Glutamatergic neuron (in vitro differentiated cells): ENCODE results near the gene DENND5B. TPM values are rescaled to one million over a fixed set of nuclear protein-coding genes. Genes with fewer than 3 reads are reported as not detected.

ENCODE experiments used
- DNase-seq: peaks from one replicate; pipeline ENCODE4 v3.0.0; 2022
- H3K27ac Mint-ChIP-seq: one replicate; pipeline ENCODE4 v1.8.0; 2020; ENCODE audit warnings: mild to moderate bottlenecking, mixed read lengths, inconsistent platforms; ENCODE audit not compliant: unreplicated experiment
- H3K27me3 Mint-ChIP-seq: one replicate; pipeline ENCODE4 v1.8.0; 2020; ENCODE audit warnings: mild to moderate bottlenecking, moderate library complexity, mixed read lengths, inconsistent platforms; ENCODE audit not compliant: unreplicated experiment
- H3K36me3 Mint-ChIP-seq: one replicate; pipeline ENCODE4 v1.8.0; 2020; ENCODE audit warnings: mild to moderate bottlenecking, mixed read lengths, inconsistent platforms; ENCODE audit not compliant: unreplicated experiment
- H3K4me1 Mint-ChIP-seq: one replicate; pipeline ENCODE4 v1.8.0; 2020; ENCODE audit warnings: mild to moderate bottlenecking, low read depth, mixed read lengths, inconsistent platforms; ENCODE audit not compliant: unreplicated experiment
- H3K4me3 Mint-ChIP-seq: one replicate; pipeline ENCODE4 v1.8.0; 2020; ENCODE audit warnings: mild to moderate bottlenecking, mixed read lengths, inconsistent platforms; ENCODE audit not compliant: unreplicated experiment
- H3K9me3 Mint-ChIP-seq: one replicate; pipeline ENCODE4 v1.8.0; 2020; ENCODE audit warnings: mild to moderate bottlenecking, moderate library complexity, mixed read lengths, inconsistent platforms; ENCODE audit not compliant: unreplicated experiment
- CTCF ChIP-seq: fragments of 200-600 bp; sonication (generic); IDR thresholded peaks from one replicate; pipeline ENCODE4 v1.5.0; 2021; ENCODE audit not compliant: partially characterized antibody, unreplicated experiment
- total RNA-seq: library from RNA; stranded (reverse); fragmentation: NEBNext Ultra II Directional; extraction: Animal tissue kit (Norgen Biotek cat#: 25700); gene quantifications from one replicate; pipeline ENCODE4 v1.2.1, GENCODE V29; 2021; ENCODE audit not compliant: unreplicated experiment

The DENND5B gene
- total RNA-seq, 1 donor from 2014 or later, result 45.6 TPM

DNA sequence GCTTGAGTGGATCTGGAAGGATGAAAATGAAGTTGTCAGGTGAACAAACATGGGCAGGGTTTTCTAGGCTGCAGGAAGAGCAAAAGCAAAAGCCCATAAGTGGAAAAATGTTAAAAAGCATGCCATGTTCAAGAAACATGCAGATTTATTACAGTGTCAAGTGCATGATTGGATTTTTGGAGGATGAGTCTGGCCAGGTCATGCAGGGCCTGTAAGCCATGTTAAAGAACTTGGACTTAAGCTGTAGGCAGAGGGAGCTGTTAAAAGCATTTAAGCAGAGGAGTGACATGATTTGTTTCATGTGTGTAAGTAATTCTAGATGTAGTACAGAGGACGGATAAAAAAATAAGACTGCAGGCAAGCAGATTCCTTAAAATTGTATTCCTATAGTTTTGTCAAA lies 248.7 kb downstream of the DENND5B start:
- no peaks in the 10 kb centered on the region for H3K4me1 Mint-ChIP-seq
- H3K4me3 Mint-ChIP-seq, result no peak overlapping the region
- no peak overlapping the region for H3K27ac Mint-ChIP-seq
- TF ChIP-seq CTCF, result no peak
- no peaks in the 10 kb centered on the region for H3K36me3 Mint-ChIP-seq
- H3K27me3 Mint-ChIP-seq, result no peaks in the 10 kb centered on the region
- H3K9me3 Mint-ChIP-seq, result peaks cover 3% of the 10 kb centered on the region
- no peak for DNase-seq

DNA sequence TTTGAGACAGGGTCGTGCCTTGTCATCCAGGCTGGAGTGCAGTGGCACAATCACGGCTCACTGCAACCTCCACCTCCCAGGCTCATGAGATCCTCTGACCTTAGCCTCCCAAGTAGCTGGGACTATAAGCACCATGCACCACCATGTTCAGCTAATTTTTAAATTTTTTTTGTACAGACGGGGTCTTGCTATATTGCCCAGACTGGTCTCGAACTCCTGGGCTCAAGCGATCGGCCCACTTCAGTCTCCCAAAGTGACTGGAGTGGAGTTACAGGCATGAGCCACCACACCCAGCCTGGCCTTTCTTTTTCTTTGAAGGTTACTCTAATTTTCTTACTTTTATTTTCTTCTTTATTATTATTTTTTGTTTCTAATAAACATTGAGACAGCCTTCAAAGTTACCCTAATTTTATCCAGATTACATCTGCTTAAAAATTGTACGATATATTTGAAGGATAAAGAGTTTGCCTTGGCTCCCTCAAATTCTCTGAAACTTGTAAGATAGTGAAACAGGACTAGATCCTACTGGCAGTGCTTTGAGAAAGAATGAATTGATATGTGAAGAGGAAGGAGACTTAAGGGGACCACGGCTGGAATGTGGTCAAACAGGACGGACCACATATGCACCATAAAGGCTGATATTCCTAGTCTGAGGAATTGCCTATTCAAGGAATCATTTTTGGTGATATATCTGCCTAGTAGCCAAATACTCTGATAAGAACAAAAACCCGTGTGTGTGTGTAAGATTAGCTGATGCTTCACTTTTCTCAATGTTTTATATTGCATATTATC lies 250.9 kb downstream of the DENND5B start:
- Mint-ChIP-seq H3K4me3 (no peak overlapping the region), H3K9me3 (peaks cover 3% of the 10 kb centered on the region), H3K4me1 (no peaks in the 10 kb centered on the region), H3K36me3 (no peaks in the 10 kb centered on the region), H3K27ac (no peak overlapping the region), H3K27me3 (no peaks in the 10 kb centered on the region)
- DNase-seq, result no peak
- TF ChIP-seq CTCF, result no peak

DNA sequence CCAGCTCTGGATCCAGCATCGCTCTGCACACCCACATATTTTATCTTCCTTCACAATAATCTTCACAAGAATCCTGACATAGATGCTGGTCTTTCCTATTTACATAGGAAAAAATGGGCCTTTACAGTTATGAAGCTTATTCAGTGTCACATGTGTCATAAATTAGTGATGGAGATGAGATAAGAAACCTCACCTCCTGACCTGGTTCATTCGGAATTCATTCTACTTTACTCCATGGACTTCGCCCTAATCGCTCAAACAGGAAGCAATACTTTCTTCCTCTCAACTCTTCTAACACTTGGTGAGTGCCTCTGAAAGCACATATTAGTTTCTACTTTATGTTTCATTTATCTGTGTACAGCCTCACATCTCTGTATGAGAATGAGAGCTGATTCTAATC lies 253.0 kb downstream of the DENND5B start:
- Mint-ChIP-seq H3K4me1 (no peaks in the 10 kb centered on the region), H3K27me3 (no peaks in the 10 kb centered on the region), H3K4me3 (no peak overlapping the region), H3K9me3 (peaks cover 1% of the 10 kb centered on the region), H3K36me3 (no peaks in the 10 kb centered on the region), H3K27ac (no peak overlapping the region)
- TF ChIP-seq CTCF, result no peak
- DNase-seq, result no peak

Other genes with a start within 250 kb of the DENND5B start
- gene ETFBKMT, start 68.6 kb upstream of the DENND5B start, total RNA-seq, result 2.2 TPM
- gene AMN1, start 137.9 kb upstream of the DENND5B start, total RNA-seq, result 12.6 TPM